ENCODE measurements around the gene ASAP3.

Gene ASAP3

DNA sequence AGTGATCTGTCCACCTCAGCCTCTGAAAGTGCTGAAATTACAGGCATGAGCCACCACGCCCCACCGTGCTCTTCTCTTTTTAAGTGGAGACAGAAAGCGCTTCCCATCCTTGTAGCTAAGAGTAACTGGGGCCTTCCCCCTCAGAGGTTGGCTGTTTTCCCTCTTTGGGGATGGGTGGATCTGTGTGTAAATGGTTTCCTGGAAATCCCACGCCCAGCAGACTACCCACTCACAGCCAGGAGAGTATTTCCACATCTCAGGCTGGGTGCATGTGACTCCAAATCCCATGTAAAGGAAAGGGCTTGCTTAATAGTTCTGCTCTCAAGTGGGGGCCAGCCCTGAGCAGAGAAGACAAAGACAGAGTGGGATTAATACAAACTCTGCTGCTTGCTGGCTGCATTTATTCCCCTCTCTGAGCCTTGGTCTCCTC is 39.9 kb downstream of the ASAP3 start:
- no peak for ATAC-seq
- TF ChIP-seq, protein P1, sequence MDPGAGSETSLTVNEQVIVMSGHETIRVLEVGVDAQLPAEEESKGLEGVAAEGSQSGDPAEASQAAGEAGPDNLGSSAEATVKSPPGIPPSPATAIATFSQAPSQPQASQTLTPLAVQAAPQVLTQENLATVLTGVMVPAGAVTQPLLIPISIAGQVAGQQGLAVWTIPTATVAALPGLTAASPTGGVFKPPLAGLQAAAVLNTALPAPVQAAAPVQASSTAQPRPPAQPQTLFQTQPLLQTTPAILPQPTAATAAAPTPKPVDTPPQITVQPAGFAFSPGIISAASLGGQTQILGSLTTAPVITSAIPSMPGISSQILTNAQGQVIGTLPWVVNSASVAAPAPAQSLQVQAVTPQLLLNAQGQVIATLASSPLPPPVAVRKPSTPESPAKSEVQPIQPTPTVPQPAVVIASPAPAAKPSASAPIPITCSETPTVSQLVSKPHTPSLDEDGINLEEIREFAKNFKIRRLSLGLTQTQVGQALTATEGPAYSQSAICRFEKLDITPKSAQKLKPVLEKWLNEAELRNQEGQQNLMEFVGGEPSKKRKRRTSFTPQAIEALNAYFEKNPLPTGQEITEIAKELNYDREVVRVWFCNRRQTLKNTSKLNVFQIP (CRISPR knock-in tag; IDR thresholded peaks at IDR 0.05; ENCODE audit: borderline replicate concordance, low read depth): no peak
- TF ChIP-seq RARB (CRISPR knock-in tag; IDR thresholded peaks at IDR 0.05) (no peak), ARNTL (CRISPR knock-in tag; IDR thresholded peaks at IDR 0.05; ENCODE audit: borderline replicate concordance, low read depth) (no peak), ESRRG (CRISPR knock-in tag; IDR thresholded peaks at IDR 0.05) (no peak), SNAI2 (CRISPR knock-in tag; IDR thresholded peaks at IDR 0.05) (no peak), ISL1 (CRISPR knock-in tag; IDR thresholded peaks at IDR 0.05) (no peak)
- TF ChIP-seq, protein P2, sequence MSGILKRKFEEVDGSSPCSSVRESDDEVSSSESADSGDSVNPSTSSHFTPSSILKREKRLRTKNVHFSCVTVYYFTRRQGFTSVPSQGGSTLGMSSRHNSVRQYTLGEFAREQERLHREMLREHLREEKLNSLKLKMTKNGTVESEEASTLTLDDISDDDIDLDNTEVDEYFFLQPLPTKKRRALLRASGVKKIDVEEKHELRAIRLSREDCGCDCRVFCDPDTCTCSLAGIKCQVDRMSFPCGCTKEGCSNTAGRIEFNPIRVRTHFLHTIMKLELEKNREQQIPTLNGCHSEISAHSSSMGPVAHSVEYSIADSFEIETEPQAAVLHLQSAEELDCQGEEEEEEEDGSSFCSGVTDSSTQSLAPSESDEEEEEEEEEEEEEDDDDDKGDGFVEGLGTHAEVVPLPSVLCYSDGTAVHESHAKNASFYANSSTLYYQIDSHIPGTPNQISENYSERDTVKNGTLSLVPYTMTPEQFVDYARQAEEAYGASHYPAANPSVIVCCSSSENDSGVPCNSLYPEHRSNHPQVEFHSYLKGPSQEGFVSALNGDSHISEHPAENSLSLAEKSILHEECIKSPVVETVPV (CRISPR knock-in tag; IDR thresholded peaks at IDR 0.05): no peak
- TF ChIP-seq, protein P3, sequence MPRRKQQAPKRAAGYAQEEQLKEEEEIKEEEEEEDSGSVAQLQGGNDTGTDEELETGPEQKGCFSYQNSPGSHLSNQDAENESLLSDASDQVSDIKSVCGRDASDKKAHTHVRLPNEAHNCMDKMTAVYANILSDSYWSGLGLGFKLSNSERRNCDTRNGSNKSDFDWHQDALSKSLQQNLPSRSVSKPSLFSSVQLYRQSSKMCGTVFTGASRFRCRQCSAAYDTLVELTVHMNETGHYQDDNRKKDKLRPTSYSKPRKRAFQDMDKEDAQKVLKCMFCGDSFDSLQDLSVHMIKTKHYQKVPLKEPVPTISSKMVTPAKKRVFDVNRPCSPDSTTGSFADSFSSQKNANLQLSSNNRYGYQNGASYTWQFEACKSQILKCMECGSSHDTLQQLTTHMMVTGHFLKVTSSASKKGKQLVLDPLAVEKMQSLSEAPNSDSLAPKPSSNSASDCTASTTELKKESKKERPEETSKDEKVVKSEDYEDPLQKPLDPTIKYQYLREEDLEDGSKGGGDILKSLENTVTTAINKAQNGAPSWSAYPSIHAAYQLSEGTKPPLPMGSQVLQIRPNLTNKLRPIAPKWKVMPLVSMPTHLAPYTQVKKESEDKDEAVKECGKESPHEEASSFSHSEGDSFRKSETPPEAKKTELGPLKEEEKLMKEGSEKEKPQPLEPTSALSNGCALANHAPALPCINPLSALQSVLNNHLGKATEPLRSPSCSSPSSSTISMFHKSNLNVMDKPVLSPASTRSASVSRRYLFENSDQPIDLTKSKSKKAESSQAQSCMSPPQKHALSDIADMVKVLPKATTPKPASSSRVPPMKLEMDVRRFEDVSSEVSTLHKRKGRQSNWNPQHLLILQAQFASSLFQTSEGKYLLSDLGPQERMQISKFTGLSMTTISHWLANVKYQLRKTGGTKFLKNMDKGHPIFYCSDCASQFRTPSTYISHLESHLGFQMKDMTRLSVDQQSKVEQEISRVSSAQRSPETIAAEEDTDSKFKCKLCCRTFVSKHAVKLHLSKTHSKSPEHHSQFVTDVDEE (CRISPR knock-in tag; IDR thresholded peaks at IDR 0.05): no peak

DNA sequence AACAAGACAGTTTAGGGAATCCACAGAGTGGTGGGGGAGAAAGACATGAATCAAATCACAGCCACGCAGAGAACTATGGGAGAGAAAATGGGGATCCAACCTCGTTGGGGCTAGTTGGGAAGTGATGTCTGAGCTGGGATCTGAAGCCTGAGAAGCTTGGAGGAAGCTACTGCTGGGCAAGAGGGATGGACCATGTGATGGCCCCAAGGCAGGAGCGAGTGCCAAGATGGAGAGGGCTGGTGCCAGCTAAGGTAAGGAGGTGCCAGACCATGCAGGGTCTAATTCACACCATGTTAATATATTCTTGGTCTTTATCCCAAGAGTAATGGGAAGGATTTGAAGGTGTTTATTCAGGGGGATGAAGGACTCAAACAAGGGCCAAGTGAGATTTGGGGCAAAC is 41.2 kb downstream of the ASAP3 start:
- TF ChIP-seq ISL1 (CRISPR knock-in tag; IDR thresholded peaks at IDR 0.05) (no peak), BACH2 (CRISPR knock-in tag; IDR thresholded peaks at IDR 0.05; ENCODE audit: borderline replicate concordance) (no peak), ZC3H10 (CRISPR knock-in tag; IDR thresholded peaks at IDR 0.05) (no peak), PPARA (CRISPR knock-in tag; IDR thresholded peaks at IDR 0.05; ENCODE audit: borderline replicate concordance) (no peak), CSDC2 (CRISPR knock-in tag; IDR thresholded peaks at IDR 0.05) (no peak)
- TF ChIP-seq, protein P2 (CRISPR knock-in tag; IDR thresholded peaks at IDR 0.05): no peak
- TF ChIP-seq, protein P3 (CRISPR knock-in tag; IDR thresholded peaks at IDR 0.05): no peak
- TF ChIP-seq, protein P4, sequence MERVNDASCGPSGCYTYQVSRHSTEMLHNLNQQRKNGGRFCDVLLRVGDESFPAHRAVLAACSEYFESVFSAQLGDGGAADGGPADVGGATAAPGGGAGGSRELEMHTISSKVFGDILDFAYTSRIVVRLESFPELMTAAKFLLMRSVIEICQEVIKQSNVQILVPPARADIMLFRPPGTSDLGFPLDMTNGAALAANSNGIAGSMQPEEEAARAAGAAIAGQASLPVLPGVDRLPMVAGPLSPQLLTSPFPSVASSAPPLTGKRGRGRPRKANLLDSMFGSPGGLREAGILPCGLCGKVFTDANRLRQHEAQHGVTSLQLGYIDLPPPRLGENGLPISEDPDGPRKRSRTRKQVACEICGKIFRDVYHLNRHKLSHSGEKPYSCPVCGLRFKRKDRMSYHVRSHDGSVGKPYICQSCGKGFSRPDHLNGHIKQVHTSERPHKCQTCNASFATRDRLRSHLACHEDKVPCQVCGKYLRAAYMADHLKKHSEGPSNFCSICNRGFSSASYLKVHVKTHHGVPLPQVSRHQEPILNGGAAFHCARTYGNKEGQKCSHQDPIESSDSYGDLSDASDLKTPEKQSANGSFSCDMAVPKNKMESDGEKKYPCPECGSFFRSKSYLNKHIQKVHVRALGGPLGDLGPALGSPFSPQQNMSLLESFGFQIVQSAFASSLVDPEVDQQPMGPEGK (CRISPR knock-in tag; IDR thresholded peaks at IDR 0.05; ENCODE audit: borderline replicate concordance): no peak
- no peak for ATAC-seq

DNA sequence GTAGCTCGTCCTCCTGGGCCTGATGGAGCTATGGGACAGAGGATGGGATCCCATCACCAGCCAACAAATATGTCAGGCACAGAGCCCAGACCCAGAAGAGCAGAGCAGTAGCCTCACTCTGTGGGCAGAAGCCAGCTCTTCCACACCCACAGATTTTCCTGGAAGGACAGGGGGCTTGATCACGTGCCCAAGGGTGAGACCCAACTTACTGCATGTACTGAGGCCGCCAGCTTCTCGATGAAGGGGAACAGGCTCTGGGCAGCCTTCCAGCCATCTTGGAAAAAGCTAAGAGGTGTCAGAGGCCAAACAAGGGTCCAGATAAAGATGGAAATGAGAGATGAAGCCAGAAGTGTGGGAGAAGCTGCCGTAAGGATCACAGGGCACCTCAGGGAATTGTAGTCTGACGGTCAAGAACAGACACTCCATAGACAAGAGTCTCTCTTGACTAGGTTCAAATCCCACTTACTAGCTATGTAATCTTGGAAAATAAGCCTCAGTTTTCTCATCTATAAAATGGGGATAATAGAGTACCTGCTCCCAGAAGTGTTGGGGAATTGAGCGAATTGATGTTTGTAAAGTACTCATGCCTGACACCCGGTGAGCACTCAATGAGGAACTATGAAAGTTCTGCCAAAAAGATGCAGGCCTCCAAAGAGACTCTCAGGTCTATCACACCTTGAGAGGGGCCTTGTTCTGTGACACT is 42.4 kb downstream of the ASAP3 start:
- no peak for ATAC-seq
- TF ChIP-seq ZNF70 (CRISPR knock-in tag; IDR thresholded peaks at IDR 0.05): no peak
- no peak for TF ChIP-seq TCF4 (CRISPR knock-in tag; IDR thresholded peaks at IDR 0.05; ENCODE audit: borderline replicate concordance)
- no peak for TF ChIP-seq ARNTL (CRISPR knock-in tag; IDR thresholded peaks at IDR 0.05; ENCODE audit: borderline replicate concordance, low read depth)
- TF ChIP-seq PPARA (CRISPR knock-in tag; IDR thresholded peaks at IDR 0.05; ENCODE audit: borderline replicate concordance): no peak
- no peak for TF ChIP-seq GLIS3 (CRISPR knock-in tag; IDR thresholded peaks at IDR 0.05)
- TF ChIP-seq ESRRG (CRISPR knock-in tag; IDR thresholded peaks at IDR 0.05): no peak
- no peak for TF ChIP-seq ISL1 (CRISPR knock-in tag; IDR thresholded peaks at IDR 0.05)
- no peak for TF ChIP-seq CSDC2 (CRISPR knock-in tag; IDR thresholded peaks at IDR 0.05)
- TF ChIP-seq, protein P1 (CRISPR knock-in tag; IDR thresholded peaks at IDR 0.05; ENCODE audit: borderline replicate concordance, low read depth): no peak
